Stimulated activated naive B cell treated with anti-CD40 and anti-IgM and Interleukin-4, amounts not matched to agents 10 μg/mL and 1 μg/mL and 100 μg/mL, for 72 hours (primary cell): ENCODE results near the gene CAPN1.
"Not testable (repeated sequence)": the region's sequence is repeated elsewhere in the genome, so short reads cannot be mapped to it uniquely, and the experiment has no call there.

ENCODE experiments used
- ATAC-seq, 2 donors: fragments of 150-1000 bp; cut with Tn5 transposase; replicated peaks; 2 replicates each; pipeline ENCODE4 v1.10.0; 2021; ENCODE audit warnings: moderate library complexity in 1 of 2
- DNase-seq: peaks from one replicate; pipeline ENCODE4 v3.0.0; 2021
- H3K27ac Mint-ChIP-seq: one replicate; pipeline ENCODE4 v1.8.0; 2022; ENCODE audit warnings: mild to moderate bottlenecking, mixed read lengths
- H3K27me3 Mint-ChIP-seq, 2 donors: one replicate each; pipeline ENCODE4 v1.8.0; 2022; ENCODE audit warnings: mixed read lengths in 2 of 2
- H3K36me3 Mint-ChIP-seq, 2 donors: one replicate each; pipeline ENCODE4 v1.8.0; 2022; ENCODE audit warnings: mixed read lengths in 2 of 2, mild to moderate bottlenecking in 1 of 2
- H3K4me1 Mint-ChIP-seq, 2 donors: one replicate each; pipeline ENCODE4 v1.8.0; 2022; ENCODE audit warnings: mixed read lengths in 2 of 2, mild to moderate bottlenecking in 1 of 2
- H3K4me3 Mint-ChIP-seq, 2 donors: one replicate each; pipeline ENCODE4 v1.8.0; 2022; ENCODE audit warnings: mild to moderate bottlenecking in 2 of 2, mixed read lengths in 2 of 2, moderate library complexity in 1 of 2
- H3K9me3 Mint-ChIP-seq, 2 donors: one replicate each; pipeline ENCODE4 v1.8.0; 2022; ENCODE audit warnings: mixed read lengths in 2 of 2, mild to moderate bottlenecking in 1 of 2

The CAPN1 gene

DNA sequence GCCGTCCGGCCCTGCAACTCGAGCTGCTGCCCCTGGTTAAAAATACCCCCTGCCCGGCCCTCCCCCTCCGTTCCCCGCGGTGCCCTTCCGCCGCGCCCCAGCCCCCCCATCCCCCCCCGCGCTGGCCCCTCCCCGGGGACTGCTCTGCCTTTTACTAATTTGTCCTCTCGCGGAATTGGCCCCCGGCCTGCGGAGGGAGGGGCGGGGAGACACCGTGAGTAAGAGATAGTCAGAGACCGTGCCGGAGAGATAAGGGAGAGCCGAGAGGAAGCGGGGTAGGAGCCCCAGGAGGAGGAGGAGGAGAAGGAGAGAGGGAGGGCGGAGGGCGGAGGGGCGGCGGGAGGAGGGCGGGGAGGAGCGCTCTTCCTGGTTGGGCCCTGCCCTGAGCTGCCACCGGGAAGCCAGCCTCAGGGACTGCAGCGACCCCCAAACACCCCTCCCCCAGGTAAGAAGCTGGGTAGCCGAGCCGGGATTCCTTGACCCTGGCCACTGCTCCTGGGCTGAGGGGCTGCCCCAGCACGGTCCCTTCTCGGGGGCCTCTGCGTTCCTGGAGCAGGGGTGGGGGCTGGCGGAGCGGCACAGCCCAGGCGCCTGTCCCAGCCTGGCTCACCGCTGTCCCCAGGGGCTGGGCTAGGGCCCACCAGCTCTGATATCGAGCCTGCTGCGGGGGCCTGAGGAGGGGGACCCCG lies at the start of gene CAPN1:
Gene CAPN1, plus strand, starts transcription at position 360 of the 689 bp plus-strand sequence. CDS start 774 bp downstream, outside the sequence.
- peaks cover 12 to 21% of the 10 kb centered on the region in 2 donors for H3K36me3 Mint-ChIP-seq
- H3K27ac Mint-ChIP-seq, result peak within 1 kb of the TSS; percentile 95
- peak; percentile 71 to 74 for ATAC-seq
- peak; percentile 58 for DNase-seq
- no peaks in the 10 kb centered on the region for H3K27me3 Mint-ChIP-seq
- H3K4me3 Mint-ChIP-seq, result peak within 1 kb of the TSS; percentile 92 to 93
- H3K9me3 Mint-ChIP-seq, result no peaks in the 10 kb centered on the region
- peaks cover 16 to 44% of the 10 kb centered on the region in 2 donors for H3K4me1 Mint-ChIP-seq

DNA sequence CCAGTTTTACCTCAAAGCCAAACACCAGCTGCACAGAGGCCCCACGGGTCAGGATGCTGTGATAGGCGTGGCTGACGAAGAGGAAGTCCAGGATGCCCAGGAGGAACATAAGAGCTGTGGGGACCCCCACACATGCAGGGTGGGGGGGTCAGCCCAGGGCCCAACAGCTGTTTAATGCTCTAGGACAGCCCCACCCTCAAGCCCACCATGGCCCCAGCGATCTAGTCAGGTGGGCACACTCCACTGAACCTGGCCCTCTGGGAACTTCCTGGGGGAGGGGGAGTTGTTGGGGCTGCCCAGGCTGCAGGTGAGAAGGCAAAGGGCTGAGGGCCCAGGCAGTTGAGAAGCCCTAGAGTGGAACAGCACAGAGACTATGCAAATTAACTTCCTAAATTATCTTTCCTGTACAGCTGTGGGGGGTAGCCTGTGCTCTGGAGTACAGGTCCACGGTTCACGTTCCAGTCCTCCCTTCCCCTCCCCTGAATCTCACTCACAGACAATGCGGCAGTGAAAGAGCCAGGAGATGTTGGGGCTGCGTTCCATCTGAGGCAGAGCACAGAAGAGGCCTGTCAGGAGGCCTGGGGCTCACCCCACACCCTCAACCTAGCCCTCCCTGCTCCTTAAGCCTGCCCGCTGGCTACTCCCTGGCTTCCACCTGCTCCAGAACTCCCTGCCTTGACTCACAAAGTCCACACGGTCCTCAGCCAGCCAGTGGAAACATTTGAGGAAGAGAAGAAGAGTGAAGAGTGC lies 49.3 kb upstream of the CAPN1 start:
- DNase-seq, result peak; percentile 54
- H3K9me3 Mint-ChIP-seq, result no peaks in the 10 kb centered on the region
- H3K4me1 Mint-ChIP-seq, result peaks cover 50 to 81% of the 10 kb centered on the region in 2 donors
- H3K27ac Mint-ChIP-seq, result peak overlapping the region; percentile 100
- peaks cover 50 to 62% of the 10 kb centered on the region in 2 donors for H3K36me3 Mint-ChIP-seq
- ATAC-seq, result peak; percentile 45 to 52
- peak overlapping the region; percentile 98 for H3K4me3 Mint-ChIP-seq
- H3K27me3 Mint-ChIP-seq, result no peaks in the 10 kb centered on the region

DNA sequence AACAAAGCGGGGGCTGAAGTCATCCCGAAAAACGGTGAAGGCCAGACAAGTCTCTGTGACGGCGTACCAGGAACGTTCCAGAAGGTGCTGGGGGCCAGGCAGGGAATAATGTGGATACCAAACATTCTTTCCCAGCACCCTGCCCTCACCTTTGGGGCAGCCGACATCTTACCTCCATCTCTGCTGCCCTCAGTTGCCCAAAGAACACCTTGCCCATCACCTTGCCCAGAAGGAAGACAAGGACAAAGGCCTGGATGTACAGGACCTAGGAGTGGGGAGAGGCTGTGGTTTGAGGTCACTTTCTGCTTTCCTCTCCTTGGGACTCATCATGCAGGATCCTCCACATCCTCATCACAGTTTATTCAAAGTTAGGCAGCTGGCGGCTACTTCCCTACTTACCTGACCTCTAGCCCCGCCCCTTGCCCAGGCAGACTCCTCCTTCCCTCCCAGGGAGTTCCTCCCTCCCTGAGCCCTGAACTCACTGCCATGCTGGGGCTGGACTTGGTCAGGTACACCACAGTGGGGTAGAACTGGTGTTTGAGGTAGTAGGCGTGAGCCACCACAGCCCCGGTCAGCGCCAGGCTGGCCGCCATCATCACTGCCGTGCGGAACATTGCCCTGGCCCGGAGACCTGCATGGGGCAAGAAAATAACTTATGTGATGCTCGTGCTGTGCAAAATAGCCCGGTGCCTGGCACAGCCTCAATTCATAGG lies 48.6 kb upstream of the CAPN1 start:
- ATAC-seq (peak; percentile 21 to 23), DNase-seq (peak; percentile 61)
- Mint-ChIP-seq H3K27me3 (no peaks in the 10 kb centered on the region), H3K9me3 (no peaks in the 10 kb centered on the region), H3K36me3 (peaks cover 48 to 60% of the 10 kb centered on the region in 2 donors), H3K4me1 (peaks cover 49 to 81% of the 10 kb centered on the region in 2 donors), H3K4me3 (peak overlapping the region; percentile 98), H3K27ac (peak overlapping the region; percentile 100)

DNA sequence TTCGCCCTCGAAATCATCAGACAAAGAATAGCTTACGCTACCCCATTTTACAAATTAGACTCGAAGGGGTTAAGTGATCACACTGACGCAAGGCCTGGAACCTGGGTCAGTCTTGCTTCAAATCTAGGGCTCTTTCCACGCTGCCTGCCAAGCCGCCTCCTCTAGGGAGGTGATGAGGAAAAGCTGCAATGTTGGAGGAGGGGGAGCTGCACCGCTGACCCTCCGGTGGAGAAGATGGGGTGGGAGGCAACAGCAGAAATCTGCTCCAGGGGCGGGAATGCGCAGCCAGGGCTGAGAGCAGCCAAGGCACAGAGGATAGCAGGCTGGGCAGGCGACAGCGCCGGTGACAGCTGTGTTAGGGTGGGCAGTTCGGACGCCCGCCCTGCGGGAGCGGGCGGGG lies 48.0 kb upstream of the CAPN1 start:
- Mint-ChIP-seq H3K9me3 (no peaks in the 10 kb centered on the region), H3K4me3 (peak overlapping the region; percentile 98), H3K36me3 (peaks cover 44 to 54% of the 10 kb centered on the region in 2 donors), H3K4me1 (peaks cover 47 to 75% of the 10 kb centered on the region in 2 donors), H3K27ac (peak overlapping the region; percentile 100), H3K27me3 (no peaks in the 10 kb centered on the region)
- DNase-seq, result no peak
- ATAC-seq, result no peak

DNA sequence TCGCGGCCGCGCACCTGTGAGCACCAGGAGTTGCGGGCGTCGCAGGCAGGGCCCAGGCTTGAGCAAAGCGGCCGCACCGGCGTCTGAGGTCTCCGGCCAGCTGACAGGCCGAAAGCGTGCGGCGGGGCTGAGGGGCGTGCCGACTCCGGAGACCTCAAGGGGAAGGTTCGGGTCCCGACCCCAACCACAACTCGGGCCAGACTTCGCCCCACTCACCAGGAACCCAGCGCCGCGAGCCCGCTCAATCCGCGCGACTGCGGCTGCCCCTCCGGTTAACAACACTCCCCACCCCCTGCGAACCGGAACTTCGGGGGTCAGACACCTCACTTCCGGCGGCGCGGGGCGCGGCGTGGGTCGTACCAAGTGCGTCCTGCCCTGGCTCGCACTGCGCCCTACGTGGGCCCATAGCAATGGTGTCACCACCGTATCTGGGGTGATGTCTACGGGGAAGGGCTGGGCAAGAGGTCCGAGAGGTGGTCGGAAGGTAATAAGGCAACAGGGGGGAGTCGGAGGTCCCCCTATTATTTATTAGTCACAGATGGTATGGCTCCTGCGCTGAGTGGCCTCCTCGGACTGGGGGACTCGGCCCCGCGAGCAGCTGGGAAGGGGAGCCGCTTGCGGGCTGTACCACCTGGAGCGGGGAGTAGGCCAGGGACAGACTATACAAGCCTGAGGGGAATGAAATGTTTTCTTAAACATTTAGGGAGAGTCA lies 47.3 kb upstream of the CAPN1 start, which contains the start of gene SYVN1:
Gene SYVN1, minus strand, starts transcription at position 280 of the 712 bp plus-strand sequence. CDS start 918 bp downstream, outside the sequence.
- H3K36me3 Mint-ChIP-seq, result peaks cover 44 to 53% of the 10 kb centered on the region in 2 donors
- no peaks in the 10 kb centered on the region for H3K9me3 Mint-ChIP-seq
- peak within 1 kb of the TSS; percentile 98 for H3K4me3 Mint-ChIP-seq
- peaks cover 47 to 74% of the 10 kb centered on the region in 2 donors for H3K4me1 Mint-ChIP-seq
- H3K27me3 Mint-ChIP-seq, result no peaks in the 10 kb centered on the region
- H3K27ac Mint-ChIP-seq, result peak within 1 kb of the TSS; percentile 100
- ATAC-seq (peak; percentile 78 to 79), DNase-seq (peak; percentile 91)

DNA sequence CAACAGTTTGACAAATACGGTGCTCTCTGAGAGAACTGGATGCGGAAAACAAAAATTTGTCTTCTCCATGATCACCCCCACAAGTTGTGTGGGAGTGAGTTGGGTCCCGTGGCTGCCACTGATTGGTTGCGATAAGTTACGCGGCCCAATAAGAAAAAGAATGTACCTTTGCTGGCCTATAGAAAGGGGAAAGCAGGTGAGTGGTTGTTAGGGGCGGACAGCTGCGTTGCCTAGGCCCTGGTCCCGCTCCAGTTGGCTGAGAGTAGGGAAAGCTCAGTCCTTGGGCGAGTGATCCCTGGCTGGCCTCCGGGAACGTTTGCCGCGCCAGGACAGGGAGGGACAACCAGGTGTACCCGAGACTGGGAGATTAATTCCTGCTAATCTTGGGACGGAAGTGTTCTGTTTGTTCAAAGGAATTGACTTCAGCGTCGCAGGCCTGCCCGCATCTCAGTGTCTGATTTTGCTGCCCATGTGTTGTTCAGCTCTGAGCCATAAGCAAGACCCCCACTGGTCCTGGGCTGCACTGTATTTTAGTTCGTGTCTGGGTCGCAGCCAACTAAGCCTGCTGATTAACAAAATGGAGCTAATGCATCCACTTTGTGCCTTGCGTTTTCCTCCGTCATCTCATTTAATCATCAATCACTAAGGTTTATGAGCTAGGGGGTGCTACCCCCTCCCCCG lies 46.6 kb upstream of the CAPN1 start:
- H3K4me3 Mint-ChIP-seq, result peak overlapping the region; percentile 98
- H3K36me3 Mint-ChIP-seq, result peaks cover 37 to 47% of the 10 kb centered on the region in 2 donors
- H3K27me3 Mint-ChIP-seq, result no peaks in the 10 kb centered on the region
- H3K9me3 Mint-ChIP-seq, result no peaks in the 10 kb centered on the region
- H3K4me1 Mint-ChIP-seq, result peaks cover 42 to 67% of the 10 kb centered on the region in 2 donors
- DNase-seq (peak; percentile 82), ATAC-seq (peak; percentile 78 to 80)
- peak overlapping the region; percentile 100 for H3K27ac Mint-ChIP-seq

DNA sequence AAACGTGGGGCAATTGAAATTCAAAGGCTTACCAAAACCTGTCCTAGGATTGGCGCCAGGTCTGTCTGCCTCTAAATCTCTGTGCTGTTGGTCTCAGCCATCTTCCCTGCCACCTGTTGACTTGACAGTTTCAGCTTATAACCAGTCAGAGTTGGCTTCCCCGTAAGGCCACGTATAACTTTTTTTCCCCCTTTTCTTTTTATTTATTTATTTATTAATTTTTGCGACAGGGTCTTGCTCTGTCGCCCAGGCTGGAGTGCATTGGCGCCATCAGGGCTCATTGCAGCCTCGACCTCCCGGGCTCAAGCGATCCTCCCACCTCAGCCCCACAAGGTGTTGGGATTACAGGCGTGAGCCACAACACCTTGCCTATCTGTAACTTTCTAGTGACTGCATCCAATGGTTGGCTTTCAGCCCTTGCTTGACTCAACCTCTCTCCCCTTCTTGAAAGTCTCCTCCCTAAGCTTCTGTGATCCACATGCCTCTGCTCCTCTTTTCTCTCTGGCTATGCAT lies 46.0 kb upstream of the CAPN1 start:
- Mint-ChIP-seq H3K27ac (peak overlapping the region; percentile 100), H3K9me3 (no peaks in the 10 kb centered on the region), H3K4me3 (peak overlapping the region; percentile 98), H3K27me3 (no peaks in the 10 kb centered on the region), H3K4me1 (peaks cover 37 to 61% of the 10 kb centered on the region in 2 donors), H3K36me3 (peaks cover 32 to 41% of the 10 kb centered on the region in 2 donors)
- DNase-seq (no peak), ATAC-seq (no peak)

DNA sequence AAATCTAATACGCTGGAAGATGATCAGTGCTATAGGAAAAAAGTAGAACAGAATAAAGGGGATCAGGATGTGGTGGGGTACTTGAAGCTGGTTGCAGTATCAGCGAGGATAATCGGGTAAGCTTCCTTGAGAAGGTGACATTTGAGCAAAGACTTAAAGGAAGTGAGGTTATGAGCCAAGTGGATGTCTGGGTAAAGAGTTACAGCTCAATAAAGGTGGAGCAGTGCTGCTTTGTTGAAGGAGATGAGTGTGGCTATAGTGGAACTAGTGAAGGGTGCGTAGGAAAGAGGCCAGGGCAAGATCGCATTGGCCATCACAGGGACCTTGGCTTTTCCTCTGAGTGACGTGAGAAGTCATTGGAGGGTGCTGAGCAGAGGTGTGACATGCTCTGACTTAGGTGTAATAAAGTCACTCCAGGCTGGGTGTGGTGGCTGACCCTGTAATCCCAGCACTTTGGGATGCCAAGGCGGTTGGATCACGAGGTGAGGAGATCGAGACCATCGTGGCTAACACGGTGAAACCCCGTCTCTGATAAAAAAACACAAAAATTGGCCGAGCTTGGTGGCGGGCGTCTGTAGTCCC lies 45.1 kb upstream of the CAPN1 start:
- peaks cover 27 to 34% of the 10 kb centered on the region in 2 donors for H3K36me3 Mint-ChIP-seq
- no peak overlapping the region for H3K4me3 Mint-ChIP-seq
- ATAC-seq (no peak), DNase-seq (no peak)
- H3K27me3 Mint-ChIP-seq, result no peaks in the 10 kb centered on the region
- peak overlapping the region; percentile 70 for H3K27ac Mint-ChIP-seq
- peaks cover 27 to 52% of the 10 kb centered on the region in 2 donors for H3K4me1 Mint-ChIP-seq
- no peaks in the 10 kb centered on the region for H3K9me3 Mint-ChIP-seq

DNA sequence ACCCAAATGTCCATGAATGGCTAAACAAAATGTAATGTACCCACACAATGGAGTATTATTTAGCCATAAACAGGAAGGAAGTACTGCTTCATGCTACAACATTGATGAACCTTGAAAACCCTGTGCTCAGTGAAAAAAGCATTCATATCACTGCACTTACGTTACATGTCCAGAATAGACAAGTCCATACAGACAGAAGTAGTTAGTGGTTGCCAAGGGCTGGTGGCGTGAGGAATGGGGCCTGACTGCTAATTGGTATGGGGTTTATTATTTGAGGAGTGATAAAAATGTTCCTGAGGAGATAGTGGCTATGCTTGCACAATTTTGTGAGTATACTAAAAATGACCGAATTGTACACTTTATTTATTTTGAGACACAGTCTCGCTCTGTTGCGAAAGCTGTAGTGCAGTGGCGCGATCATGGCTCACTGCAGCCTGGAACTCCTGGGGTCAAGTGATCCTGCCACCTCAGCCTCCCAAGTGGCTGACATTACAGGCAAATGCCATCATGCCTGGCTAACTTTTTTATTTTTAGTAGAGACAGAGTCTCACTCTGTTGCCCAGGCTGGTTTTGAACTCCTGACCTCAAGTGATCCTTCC lies 39.7 kb upstream of the CAPN1 start:
- no peak overlapping the region for H3K4me3 Mint-ChIP-seq
- peaks cover 14 to 32% of the 10 kb centered on the region in 2 donors for H3K4me1 Mint-ChIP-seq
- DNase-seq, result no peak
- ATAC-seq, result no peak
- peaks cover 3 to 4% of the 10 kb centered on the region in 2 donors for H3K36me3 Mint-ChIP-seq
- no peaks in the 10 kb centered on the region for H3K9me3 Mint-ChIP-seq
- no peaks in the 10 kb centered on the region for H3K27me3 Mint-ChIP-seq
- no peak overlapping the region for H3K27ac Mint-ChIP-seq

DNA sequence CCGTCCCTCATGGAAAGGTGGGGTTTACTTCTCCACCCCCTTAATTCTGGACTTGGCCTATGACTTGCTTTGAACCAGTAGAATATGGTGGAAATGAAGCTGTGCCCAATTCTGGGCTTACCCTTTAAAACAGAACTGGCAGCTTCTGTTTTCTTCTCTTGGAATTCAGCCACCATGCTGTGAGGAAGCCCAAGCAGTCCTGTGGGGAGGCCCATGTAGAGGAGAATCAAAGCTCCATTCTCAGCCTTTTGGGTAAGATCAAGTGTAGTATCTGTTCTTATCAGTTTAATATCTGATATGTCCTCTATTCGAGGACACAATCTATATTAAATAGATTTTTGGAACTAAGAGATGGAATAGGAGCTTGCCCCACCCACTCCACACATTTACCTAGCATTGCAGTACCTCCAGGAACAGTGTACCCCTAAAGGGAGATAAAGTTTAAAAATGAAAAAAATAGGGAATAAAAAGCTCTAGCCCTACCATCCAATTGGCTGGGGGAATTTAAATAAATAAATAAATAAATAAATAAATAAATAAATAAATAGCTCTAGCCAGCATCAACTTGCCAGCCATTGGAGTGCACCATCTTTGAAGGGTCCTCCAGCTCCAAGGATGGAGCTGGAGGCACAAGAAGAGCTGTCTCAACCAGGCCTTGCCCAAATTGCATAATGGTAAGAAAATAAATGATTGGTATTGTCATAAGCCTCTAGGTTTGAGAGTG lies 34.2 kb upstream of the CAPN1 start:
- Mint-ChIP-seq H3K9me3 (no peaks in the 10 kb centered on the region), H3K27ac (no peak overlapping the region), H3K36me3 (no peaks in the 10 kb centered on the region), H3K4me1 (peaks cover 23 to 45% of the 10 kb centered on the region in 2 donors), H3K27me3 (no peaks in the 10 kb centered on the region), H3K4me3 (no peak overlapping the region)
- ATAC-seq (no peak), DNase-seq (no peak)

DNA sequence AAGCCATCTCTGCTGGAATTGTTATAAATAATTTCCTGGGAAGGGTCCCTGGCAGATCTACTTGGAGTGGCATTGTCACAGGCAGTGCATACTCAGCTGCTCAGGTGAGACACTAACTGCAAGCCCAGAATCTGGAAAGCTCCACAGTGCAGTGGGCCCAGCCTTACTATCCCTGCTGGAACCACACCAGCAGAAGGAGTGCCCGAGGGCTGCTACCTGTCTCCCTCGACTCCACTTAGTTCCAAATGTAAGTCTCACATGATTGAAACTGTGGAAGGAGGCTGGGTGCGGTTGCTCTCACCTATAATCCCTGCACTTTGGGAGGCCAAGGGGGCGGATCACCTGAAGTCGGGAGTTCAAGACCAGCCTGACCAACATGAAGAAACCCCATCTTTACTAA lies 33.1 kb upstream of the CAPN1 start:
- ATAC-seq (no peak), DNase-seq (no peak)
- Mint-ChIP-seq H3K36me3 (no peaks in the 10 kb centered on the region), H3K4me1 (peaks cover 28 to 49% of the 10 kb centered on the region in 2 donors), H3K9me3 (no peaks in the 10 kb centered on the region), H3K4me3 (no peak overlapping the region), H3K27me3 (no peaks in the 10 kb centered on the region), H3K27ac (no peak overlapping the region)

DNA sequence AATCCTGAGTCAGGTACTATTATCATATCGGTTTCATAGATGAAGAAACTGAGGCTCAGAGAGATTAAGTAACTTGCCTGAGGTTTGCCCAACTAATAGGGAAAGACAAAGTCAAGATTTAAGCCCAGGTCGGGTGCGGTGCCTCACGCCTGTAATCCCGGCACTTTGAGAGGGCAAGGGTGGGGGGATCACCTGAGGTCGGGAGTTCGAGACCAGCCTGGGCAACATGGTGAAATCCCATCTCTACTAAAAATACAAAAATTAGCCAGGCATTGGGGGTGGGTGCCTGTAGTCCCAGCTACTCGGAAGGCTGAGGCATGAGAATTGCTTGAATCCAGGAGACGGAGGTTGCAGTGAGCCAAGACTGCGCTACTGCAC lies 31.6 kb upstream of the CAPN1 start:
- not testable (repeated sequence) for H3K27me3 Mint-ChIP-seq, ATAC-seq, H3K27ac Mint-ChIP-seq, H3K4me3 Mint-ChIP-seq, H3K36me3 Mint-ChIP-seq, DNase-seq, H3K9me3 Mint-ChIP-seq
- H3K4me1 Mint-ChIP-seq, result peaks cover 28 to 49% of the 10 kb centered on the region in 2 donors
